Neural crest cell (in vitro differentiated cells): ENCODE measurements around the gene TXNDC2. TPM values are rescaled to one million over a fixed set of nuclear protein-coding genes. Genes with fewer than 3 reads are reported as not detected.

Experiments
- DNase-seq: peaks from one replicate; pipeline ENCODE4 v3.0.0; 2021; ENCODE audit warnings: low read depth, mixed read lengths, low spot score
- H3K27ac Mint-ChIP-seq: one replicate; pipeline ENCODE4 v1.8.0; 2021; ENCODE audit warnings: mild to moderate bottlenecking, mixed read lengths; ENCODE audit not compliant: unreplicated experiment
- H3K27me3 Mint-ChIP-seq: 2 replicates; pipeline ENCODE4 v1.8.0; 2021; ENCODE audit warnings: low read depth, mild to moderate bottlenecking, mixed read lengths
- H3K36me3 Mint-ChIP-seq: 2 replicates; pipeline ENCODE4 v1.8.0; 2021; ENCODE audit warnings: low read depth, mild to moderate bottlenecking, mixed read lengths
- H3K4me1 Mint-ChIP-seq: 2 replicates; pipeline ENCODE4 v1.8.0; 2021; ENCODE audit warnings: mixed read lengths
- H3K4me3 Mint-ChIP-seq: one replicate; pipeline ENCODE4 v1.8.0; 2021; ENCODE audit warnings: mild to moderate bottlenecking, mixed read lengths
- H3K9me3 Mint-ChIP-seq: 2 replicates; pipeline ENCODE4 v1.8.0; 2021; ENCODE audit warnings: mixed read lengths
- total RNA-seq: library from RNA; stranded (reverse); gene quantifications from 2 replicates; pipeline ENCODE4 v1.2.1, GENCODE V29; 2021
- TF ChIP-seq, protein P1 (sequence below): fragments of 200-600 bp; sonication (generic); conservative IDR thresholded peaks from 2 replicates; pipeline ENCODE4 v1.5.0; 2021; ENCODE audit warnings: antibody characterized with exemption, mild to moderate bottlenecking

The TXNDC2 gene
- total RNA-seq, 1 donor from 2014 or later = not detected

DNA sequence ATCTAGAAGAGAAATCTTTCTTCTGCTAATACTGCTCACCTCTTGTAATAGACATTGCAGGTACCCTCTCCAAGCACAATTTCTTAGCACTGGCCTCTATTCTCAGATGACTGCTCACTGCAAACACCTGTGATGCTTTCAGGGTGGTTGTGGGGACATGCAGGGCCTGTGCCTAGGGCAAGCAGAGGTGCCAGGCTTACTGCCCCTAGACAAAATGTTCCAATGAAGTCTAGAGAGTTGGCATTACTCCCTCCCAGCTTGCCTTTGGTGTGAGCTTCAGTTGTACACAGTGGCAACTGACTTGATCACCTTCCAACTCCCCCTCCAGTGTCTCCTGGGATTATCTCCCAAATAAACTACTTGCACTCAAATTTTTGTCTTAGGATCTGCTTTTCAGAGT lies 12.9 kb upstream of the TXNDC2 start:
- Mint-ChIP-seq H3K4me1 (peaks cover 32% of the 10 kb centered on the region), H3K36me3 (no peaks in the 10 kb centered on the region), H3K9me3 (no peaks in the 10 kb centered on the region), H3K4me3 (no peak overlapping the region), H3K27ac (no peak overlapping the region), H3K27me3 (no peaks in the 10 kb centered on the region)
- TF ChIP-seq, protein P1, sequence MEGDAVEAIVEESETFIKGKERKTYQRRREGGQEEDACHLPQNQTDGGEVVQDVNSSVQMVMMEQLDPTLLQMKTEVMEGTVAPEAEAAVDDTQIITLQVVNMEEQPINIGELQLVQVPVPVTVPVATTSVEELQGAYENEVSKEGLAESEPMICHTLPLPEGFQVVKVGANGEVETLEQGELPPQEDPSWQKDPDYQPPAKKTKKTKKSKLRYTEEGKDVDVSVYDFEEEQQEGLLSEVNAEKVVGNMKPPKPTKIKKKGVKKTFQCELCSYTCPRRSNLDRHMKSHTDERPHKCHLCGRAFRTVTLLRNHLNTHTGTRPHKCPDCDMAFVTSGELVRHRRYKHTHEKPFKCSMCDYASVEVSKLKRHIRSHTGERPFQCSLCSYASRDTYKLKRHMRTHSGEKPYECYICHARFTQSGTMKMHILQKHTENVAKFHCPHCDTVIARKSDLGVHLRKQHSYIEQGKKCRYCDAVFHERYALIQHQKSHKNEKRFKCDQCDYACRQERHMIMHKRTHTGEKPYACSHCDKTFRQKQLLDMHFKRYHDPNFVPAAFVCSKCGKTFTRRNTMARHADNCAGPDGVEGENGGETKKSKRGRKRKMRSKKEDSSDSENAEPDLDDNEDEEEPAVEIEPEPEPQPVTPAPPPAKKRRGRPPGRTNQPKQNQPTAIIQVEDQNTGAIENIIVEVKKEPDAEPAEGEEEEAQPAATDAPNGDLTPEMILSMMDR = no peak
- no peak for DNase-seq

DNA sequence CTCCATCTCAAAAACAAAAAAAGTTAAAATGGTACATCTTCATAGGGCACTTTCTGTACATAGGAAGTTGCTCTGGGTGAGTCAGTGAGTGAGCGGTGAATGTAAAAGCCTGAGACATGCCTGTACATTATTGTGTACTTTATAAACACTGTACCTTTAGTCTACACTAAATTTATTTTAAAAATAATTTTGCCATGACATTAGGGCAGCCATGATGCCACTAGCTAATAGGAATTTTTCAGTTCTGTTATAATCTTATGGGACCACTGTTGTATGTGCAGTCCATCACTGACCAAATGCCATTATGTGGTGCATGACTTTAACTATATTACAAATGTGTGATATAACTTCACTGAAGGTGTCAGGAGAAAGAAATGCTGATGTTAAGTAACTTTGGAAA lies 11.0 kb upstream of the TXNDC2 start:
- no peaks in the 10 kb centered on the region for H3K36me3 Mint-ChIP-seq
- H3K27ac Mint-ChIP-seq = no peak overlapping the region
- DNase-seq = no peak
- peaks cover 18% of the 10 kb centered on the region for H3K4me1 Mint-ChIP-seq
- H3K9me3 Mint-ChIP-seq = no peaks in the 10 kb centered on the region
- H3K4me3 Mint-ChIP-seq = no peak overlapping the region
- TF ChIP-seq, protein P1 = no peak
- no peaks in the 10 kb centered on the region for H3K27me3 Mint-ChIP-seq

- Mint-ChIP-seq H3K27me3 (no peaks in the 10 kb centered on the region), H3K4me1 (peaks cover 2% of the 10 kb centered on the region), H3K27ac (no peak overlapping the region), H3K36me3 (no peaks in the 10 kb centered on the region), H3K9me3 (no peaks in the 10 kb centered on the region), H3K4me3 (no peak overlapping the region)
- no peak for DNase-seq
- TF ChIP-seq, protein P1 = no peak
These were observed 9.4 kb upstream of the TXNDC2 start for GRCh38 chr18:9876212-9876866.

DNA sequence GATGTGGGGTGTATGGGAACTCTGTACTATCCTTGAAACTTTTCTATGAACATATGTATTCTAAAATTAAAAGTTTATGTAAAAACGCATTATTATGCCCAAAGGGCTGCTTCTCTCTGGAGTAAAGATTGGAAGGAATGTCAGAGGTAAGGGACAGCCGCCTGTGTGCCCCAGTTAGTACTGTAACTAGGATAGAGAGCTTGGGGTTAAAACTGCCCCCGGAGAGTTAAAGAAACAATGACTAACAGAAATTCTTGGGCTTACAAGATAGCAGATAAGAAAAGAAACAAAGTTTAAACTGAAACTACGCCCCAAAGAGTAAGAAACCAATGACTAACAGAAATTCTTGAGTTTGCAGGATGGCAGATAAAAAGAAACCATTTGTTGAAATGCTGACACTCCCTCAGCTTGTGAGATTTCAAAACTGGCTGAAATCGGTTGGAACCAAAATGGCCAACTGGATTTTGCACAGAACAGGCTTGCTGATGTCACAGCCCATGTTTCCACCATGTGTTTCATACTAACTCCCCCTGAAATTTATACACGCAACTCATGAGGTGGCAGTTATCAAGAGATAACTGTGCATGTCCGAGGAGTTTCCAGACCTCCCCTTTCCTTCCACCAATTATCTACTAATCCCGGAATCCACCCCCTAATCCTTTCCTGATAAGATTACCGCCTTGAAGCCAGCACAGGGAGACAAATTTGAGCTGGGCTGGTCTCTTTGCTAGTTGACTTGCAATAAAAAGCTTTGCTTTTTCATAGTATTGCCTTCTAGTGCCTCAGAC lies 8.7 kb upstream of the TXNDC2 start:
- TF ChIP-seq, protein P1 = no peak
- Mint-ChIP-seq H3K4me3 (no peak overlapping the region), H3K27ac (no peak overlapping the region), H3K4me1 (no peaks in the 10 kb centered on the region), H3K27me3 (no peaks in the 10 kb centered on the region), H3K36me3 (no peaks in the 10 kb centered on the region), H3K9me3 (no peaks in the 10 kb centered on the region)
- no peak for DNase-seq

- DNase-seq = no peak
- Mint-ChIP-seq H3K27ac (no peak overlapping the region), H3K4me1 (no peaks in the 10 kb centered on the region), H3K27me3 (no peaks in the 10 kb centered on the region), H3K9me3 (no peaks in the 10 kb centered on the region), H3K36me3 (no peaks in the 10 kb centered on the region), H3K4me3 (no peak overlapping the region)
- TF ChIP-seq, protein P1 = no peak
These were observed 8.1 kb upstream of the TXNDC2 start for GRCh38 chr18:9877655-9878014.
